Measurements from ENCODE around the gene DNAH14.
"Not testable (repeated sequence)": the region's sequence is repeated elsewhere in the genome, so short reads cannot be mapped to it uniquely, and the experiment has no call there.

DNAH14 gene

GRCh38 chr1:224945651-224946348, 16.3 kb downstream of the DNAH14 start:
- H3K4me3 ChIP-seq (ENCODE audit: low read depth, low read length); H3K9me3 ChIP-seq (ENCODE audit: control insufficient read depth, insufficient read depth, low read depth, low read length); H3K4me1 ChIP-seq (ENCODE audit: control insufficient read depth, insufficient read depth, low read length); H3K9ac ChIP-seq (ENCODE audit: low read length); H3K27me3 ChIP-seq (ENCODE audit: control insufficient read depth, insufficient read depth, low read length); H3K36me3 ChIP-seq (ENCODE audit: control insufficient read depth, insufficient read depth, low read length); H3K27ac ChIP-seq (ENCODE audit: low read depth, low read length): not testable (repeated sequence)

- H3K4me3 ChIP-seq (ENCODE audit: low read depth, low read length); H3K36me3 ChIP-seq (ENCODE audit: control insufficient read depth, insufficient read depth, low read length); H3K9me3 ChIP-seq (ENCODE audit: control insufficient read depth, insufficient read depth, low read depth, low read length); H3K27me3 ChIP-seq (ENCODE audit: control insufficient read depth, insufficient read depth, low read length); H3K4me1 ChIP-seq (ENCODE audit: control insufficient read depth, insufficient read depth, low read length); H3K27ac ChIP-seq (ENCODE audit: low read depth, low read length); H3K9ac ChIP-seq (ENCODE audit: low read length): not testable (repeated sequence)
These were observed 16.8 kb downstream of the DNAH14 start for GRCh38 chr1:224946349-224946691.

DNA sequence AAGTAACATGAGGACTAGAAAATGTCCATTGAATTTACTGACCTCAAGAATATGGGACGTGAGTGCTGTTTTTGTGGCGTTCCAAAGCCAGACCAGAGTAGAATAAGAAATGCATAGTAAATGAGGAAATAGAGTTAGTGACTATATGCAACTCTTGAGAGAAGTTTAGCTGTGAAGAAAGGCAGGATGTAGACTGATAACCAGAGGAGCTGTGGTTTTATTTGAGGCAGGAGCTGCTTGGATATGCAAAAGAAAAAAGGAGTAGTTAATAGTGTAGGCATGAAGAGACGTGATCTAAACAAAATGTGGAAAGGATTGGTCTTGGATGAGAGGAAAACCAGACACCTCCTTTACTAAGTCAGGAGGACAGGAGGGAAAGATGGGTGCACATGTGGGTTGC, 28.2 kb downstream of the DNAH14 start:
- no peak overlapping the region for H3K4me3 ChIP-seq (ENCODE audit: low read depth, low read length)
- H3K9ac ChIP-seq (ENCODE audit: low read length) = no peak overlapping the region
- no peaks in the 10 kb centered on the region for H3K27me3 ChIP-seq (ENCODE audit: control insufficient read depth, insufficient read depth, low read length)
- H3K4me1 ChIP-seq (ENCODE audit: control insufficient read depth, insufficient read depth, low read length) = no peaks in the 10 kb centered on the region
- no peak overlapping the region for H3K27ac ChIP-seq (ENCODE audit: low read depth, low read length)
- H3K36me3 ChIP-seq (ENCODE audit: control insufficient read depth, insufficient read depth, low read length) = 0 out of 2 replicates have a peak, but pooled peaks cover 8% of the 10 kb centered on the region
- no peaks in the 10 kb centered on the region for H3K9me3 ChIP-seq (ENCODE audit: control insufficient read depth, insufficient read depth, low read depth, low read length)

DNA sequence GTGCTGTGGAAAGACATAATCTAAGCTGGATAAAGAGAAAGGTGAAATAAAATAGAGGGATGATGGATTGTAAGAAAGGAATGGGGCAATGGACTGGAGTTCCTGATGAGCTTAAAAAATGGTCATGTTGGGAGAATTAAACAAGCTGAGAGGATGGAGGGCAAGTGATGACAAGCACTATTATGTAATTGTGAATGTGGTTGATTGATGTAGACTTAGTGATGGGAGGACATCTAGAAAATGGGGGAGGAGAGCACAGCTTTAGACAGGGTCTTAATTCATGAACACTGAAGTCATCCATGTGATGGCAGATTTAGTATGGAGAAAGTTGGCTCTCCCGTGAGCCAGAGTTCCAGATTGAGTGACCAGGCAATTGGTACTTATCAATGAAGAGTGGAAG, 29.0 kb downstream of the DNAH14 start:
- H3K4me3 ChIP-seq (ENCODE audit: low read depth, low read length) = no peak overlapping the region
- H3K4me1 ChIP-seq (ENCODE audit: control insufficient read depth, insufficient read depth, low read length) = no peaks in the 10 kb centered on the region
- H3K9me3 ChIP-seq (ENCODE audit: control insufficient read depth, insufficient read depth, low read depth, low read length) = no peaks in the 10 kb centered on the region
- H3K36me3 ChIP-seq (ENCODE audit: control insufficient read depth, insufficient read depth, low read length) = 0 out of 2 replicates have a peak, but pooled peaks cover 8% of the 10 kb centered on the region
- no peak overlapping the region for H3K9ac ChIP-seq (ENCODE audit: low read length)
- no peak overlapping the region for H3K27ac ChIP-seq (ENCODE audit: low read depth, low read length)
- no peaks in the 10 kb centered on the region for H3K27me3 ChIP-seq (ENCODE audit: control insufficient read depth, insufficient read depth, low read length)

GRCh38 chr1:224959115-224959514, 29.6 kb downstream of the DNAH14 start:
- no peaks in the 10 kb centered on the region for H3K27me3 ChIP-seq (ENCODE audit: control insufficient read depth, insufficient read depth, low read length)
- no peaks in the 10 kb centered on the region for H3K4me1 ChIP-seq (ENCODE audit: control insufficient read depth, insufficient read depth, low read length)
- H3K4me3 ChIP-seq (ENCODE audit: low read depth, low read length) = no peak overlapping the region
- no peak overlapping the region for H3K9ac ChIP-seq (ENCODE audit: low read length)
- no peak overlapping the region for H3K27ac ChIP-seq (ENCODE audit: low read depth, low read length)
- 0 out of 2 replicates have a peak, but pooled peaks cover 8% of the 10 kb centered on the region for H3K36me3 ChIP-seq (ENCODE audit: control insufficient read depth, insufficient read depth, low read length)
- no peaks in the 10 kb centered on the region for H3K9me3 ChIP-seq (ENCODE audit: control insufficient read depth, insufficient read depth, low read depth, low read length)

GRCh38 chr1:224959656-224960055, 30.2 kb downstream of the DNAH14 start:
- no peaks in the 10 kb centered on the region for H3K27me3 ChIP-seq (ENCODE audit: control insufficient read depth, insufficient read depth, low read length)
- no peaks in the 10 kb centered on the region for H3K9me3 ChIP-seq (ENCODE audit: control insufficient read depth, insufficient read depth, low read depth, low read length)
- no peaks in the 10 kb centered on the region for H3K4me1 ChIP-seq (ENCODE audit: control insufficient read depth, insufficient read depth, low read length)
- H3K9ac ChIP-seq (ENCODE audit: low read length) = no peak overlapping the region
- no peak overlapping the region for H3K27ac ChIP-seq (ENCODE audit: low read depth, low read length)
- H3K4me3 ChIP-seq (ENCODE audit: low read depth, low read length) = no peak overlapping the region
- H3K36me3 ChIP-seq (ENCODE audit: control insufficient read depth, insufficient read depth, low read length) = 0 out of 2 replicates have a peak, but pooled peaks cover 8% of the 10 kb centered on the region

GRCh38 chr1:224980181-224980580, 50.7 kb downstream of the DNAH14 start:
- peaks cover 11% of the 10 kb centered on the region for H3K9me3 ChIP-seq (ENCODE audit: control insufficient read depth, insufficient read depth, low read depth, low read length)
- H3K27me3 ChIP-seq (ENCODE audit: control insufficient read depth, insufficient read depth, low read length) = peaks cover 78% of the 10 kb centered on the region
- no peaks in the 10 kb centered on the region for H3K4me1 ChIP-seq (ENCODE audit: control insufficient read depth, insufficient read depth, low read length)
- no peak overlapping the region for H3K4me3 ChIP-seq (ENCODE audit: low read depth, low read length)
- H3K27ac ChIP-seq (ENCODE audit: low read depth, low read length) = no peak overlapping the region
- no peaks in the 10 kb centered on the region for H3K36me3 ChIP-seq (ENCODE audit: control insufficient read depth, insufficient read depth, low read length)
- no peak overlapping the region for H3K9ac ChIP-seq (ENCODE audit: low read length)

- Histone ChIP-seq H3K9me3 (ENCODE audit: control insufficient read depth, insufficient read depth, low read depth, low read length) (peaks cover 11% of the 10 kb centered on the region), H3K27me3 (ENCODE audit: control insufficient read depth, insufficient read depth, low read length) (peaks cover 94% of the 10 kb centered on the region)
- H3K4me3 ChIP-seq (ENCODE audit: low read depth, low read length); H3K27ac ChIP-seq (ENCODE audit: low read depth, low read length); H3K4me1 ChIP-seq (ENCODE audit: control insufficient read depth, insufficient read depth, low read length); H3K36me3 ChIP-seq (ENCODE audit: control insufficient read depth, insufficient read depth, low read length); H3K9ac ChIP-seq (ENCODE audit: low read length): not testable (repeated sequence)
These were observed 52.5 kb downstream of the DNAH14 start for GRCh38 chr1:224981922-224982354.

DNA sequence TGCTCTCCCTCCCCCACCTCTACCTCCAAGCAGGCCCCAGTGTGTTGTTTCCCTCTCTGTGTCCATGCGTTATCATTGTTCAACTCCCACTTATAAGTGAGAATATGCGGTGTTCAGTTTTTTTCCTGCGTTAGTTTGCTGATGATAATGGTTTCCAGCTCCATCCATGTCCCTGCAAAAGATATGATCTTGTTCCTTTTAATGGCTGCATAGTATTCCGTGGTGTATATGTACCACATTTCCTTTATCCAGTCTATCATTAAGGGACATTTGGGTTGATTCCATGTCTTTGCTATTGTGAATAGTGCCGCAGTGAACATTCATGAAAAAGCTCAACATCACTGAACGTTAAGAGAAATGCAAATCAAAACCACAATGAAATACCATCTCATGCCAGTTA, 58.6 kb downstream of the DNAH14 start:
- Histone ChIP-seq H3K27ac (ENCODE audit: low read depth, low read length) (no peak overlapping the region), H3K36me3 (ENCODE audit: control insufficient read depth, insufficient read depth, low read length) (no peaks in the 10 kb centered on the region), H3K4me1 (ENCODE audit: control insufficient read depth, insufficient read depth, low read length) (no peaks in the 10 kb centered on the region), H3K27me3 (ENCODE audit: control insufficient read depth, insufficient read depth, low read length) (peaks cover 41% of the 10 kb centered on the region), H3K9ac (ENCODE audit: low read length) (no peak overlapping the region), H3K9me3 (ENCODE audit: control insufficient read depth, insufficient read depth, low read depth, low read length) (peaks cover 3% of the 10 kb centered on the region; the same call in 1 of the 2 replicates), H3K4me3 (ENCODE audit: low read depth, low read length) (no peak overlapping the region)

- no peaks in the 10 kb centered on the region for H3K36me3 ChIP-seq (ENCODE audit: control insufficient read depth, insufficient read depth, low read length)
- H3K4me1 ChIP-seq (ENCODE audit: control insufficient read depth, insufficient read depth, low read length) = no peaks in the 10 kb centered on the region
- no peak overlapping the region for H3K4me3 ChIP-seq (ENCODE audit: low read depth, low read length)
- no peaks in the 10 kb centered on the region for H3K9me3 ChIP-seq (ENCODE audit: control insufficient read depth, insufficient read depth, low read depth, low read length)
- no peak overlapping the region for H3K27ac ChIP-seq (ENCODE audit: low read depth, low read length)
- H3K9ac ChIP-seq (ENCODE audit: low read length) = no peak overlapping the region
- H3K27me3 ChIP-seq (ENCODE audit: control insufficient read depth, insufficient read depth, low read length) = peaks cover 25% of the 10 kb centered on the region
These were observed 60.1 kb downstream of the DNAH14 start for GRCh38 chr1:224989615-224990014.

- not testable (repeated sequence) for H3K27ac ChIP-seq (ENCODE audit: low read depth, low read length); H3K4me1 ChIP-seq (ENCODE audit: control insufficient read depth, insufficient read depth, low read length); H3K27me3 ChIP-seq (ENCODE audit: control insufficient read depth, insufficient read depth, low read length); H3K9me3 ChIP-seq (ENCODE audit: control insufficient read depth, insufficient read depth, low read depth, low read length); H3K9ac ChIP-seq (ENCODE audit: low read length); H3K36me3 ChIP-seq (ENCODE audit: control insufficient read depth, insufficient read depth, low read length); H3K4me3 ChIP-seq (ENCODE audit: low read depth, low read length)
These were observed 62.1 kb downstream of the DNAH14 start for GRCh38 chr1:224991550-224991949.

Measured in HUES6 (cell line).